Stimulated activated naive CD8-positive, alpha-beta T cell treated with anti-CD3 and anti-CD28 coated beads, Interleukin-15, amount 100 ng/mL, for 72 hours (primary cell): ENCODE data around the gene LMBRD2.

Source experiments
- ATAC-seq: fragments of 150-1000 bp; cut with Tn5 transposase; 2 replicates; pipeline ENCODE4 v1.10.0; 2021; ENCODE audit warnings: mild to moderate bottlenecking, moderate library complexity
- DNase-seq, 2 donors: peaks; one replicate each; pipeline ENCODE4 v3.0.0; 2021 to 2022
- H3K27ac Mint-ChIP-seq, 2 donors: one replicate each; pipeline ENCODE4 v1.8.0; 2022; ENCODE audit warnings: mild to moderate bottlenecking in 2 of 2, mixed read lengths in 2 of 2, moderate library complexity in 2 of 2
- H3K27me3 Mint-ChIP-seq: one replicate; pipeline ENCODE4 v1.8.0; 2022; ENCODE audit warnings: mixed read lengths
- H3K4me1 Mint-ChIP-seq: one replicate; pipeline ENCODE4 v1.8.0; 2022; ENCODE audit warnings: mild to moderate bottlenecking, mixed read lengths
- H3K4me3 Mint-ChIP-seq, 2 donors: one replicate each; pipeline ENCODE4 v1.8.0; 2022; ENCODE audit warnings: mild to moderate bottlenecking in 2 of 2, mixed read lengths in 2 of 2, moderate library complexity in 1 of 2
- H3K9me3 Mint-ChIP-seq, 2 donors: one replicate each; pipeline ENCODE4 v1.8.0; 2022; ENCODE audit warnings: mixed read lengths in 2 of 2

The LMBRD2 gene

DNA sequence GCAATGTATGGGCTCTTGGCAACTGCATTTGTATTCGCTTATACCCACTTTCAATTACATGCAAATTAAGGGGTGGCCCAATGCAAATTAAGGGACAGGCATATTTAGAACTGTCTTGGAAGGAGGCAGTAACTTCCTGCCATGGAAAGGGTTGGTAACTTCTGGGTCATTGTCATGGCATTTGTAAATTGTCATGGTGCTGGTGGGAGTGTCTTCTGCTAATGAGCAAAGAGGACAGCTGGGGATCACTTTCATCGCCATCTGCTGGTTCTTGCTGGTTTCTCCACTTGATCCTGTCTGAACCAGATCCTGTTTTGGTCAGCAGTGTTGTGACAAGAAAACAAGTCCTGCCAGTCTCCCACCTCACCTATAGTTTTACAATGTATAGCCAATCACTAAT is 61.7 kb downstream of the LMBRD2 start:
- DNase-seq (no peak), ATAC-seq (peak; percentile 58)
- H3K4me3 Mint-ChIP-seq: no peak overlapping the region
- H3K9me3 Mint-ChIP-seq: peaks cover 7% of the 10 kb centered on the region in 2 donors
- no peaks in the 10 kb centered on the region for H3K4me1 Mint-ChIP-seq
- H3K27me3 Mint-ChIP-seq: peaks cover 22% of the 10 kb centered on the region
- H3K27ac Mint-ChIP-seq: no peak overlapping the region

DNA sequence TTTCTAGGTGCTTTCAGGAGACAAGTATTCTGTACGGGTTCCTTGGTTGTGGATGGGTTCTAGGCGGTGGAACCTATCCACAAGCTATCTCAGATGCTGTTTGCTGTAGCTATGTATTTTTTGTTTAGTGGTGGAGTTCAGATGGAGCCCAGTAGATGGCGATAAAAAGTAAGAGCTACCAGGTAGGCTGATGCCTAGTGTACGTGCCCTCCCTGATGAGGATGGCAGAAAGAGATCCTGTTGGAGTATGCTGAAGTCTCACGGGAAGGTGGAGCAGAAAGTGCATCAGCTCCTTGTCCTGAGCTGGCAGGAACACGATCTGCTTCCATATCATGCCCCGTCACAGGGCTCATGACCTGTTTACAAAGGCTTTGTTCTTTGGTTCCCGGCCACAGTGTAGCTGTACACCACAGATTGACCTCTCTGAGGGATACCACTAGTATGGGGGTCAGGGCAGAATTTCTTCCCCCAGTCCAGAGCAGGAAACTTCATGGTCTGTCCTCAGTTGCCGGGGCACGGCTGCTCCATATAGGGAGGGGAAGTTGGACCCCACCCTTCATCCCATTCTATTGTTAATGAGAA is 72.4 kb downstream of the LMBRD2 start:
- no peak overlapping the region for H3K27ac Mint-ChIP-seq
- DNase-seq (peak in 1 of 2 donors; percentile 23), ATAC-seq (peak; percentile 92)
- peaks cover 32% of the 10 kb centered on the region for H3K27me3 Mint-ChIP-seq
- no peaks in the 10 kb centered on the region for H3K4me1 Mint-ChIP-seq
- H3K9me3 Mint-ChIP-seq: peaks cover 0 to 8% of the 10 kb centered on the region in 2 donors
- H3K4me3 Mint-ChIP-seq: no peak overlapping the region

DNA sequence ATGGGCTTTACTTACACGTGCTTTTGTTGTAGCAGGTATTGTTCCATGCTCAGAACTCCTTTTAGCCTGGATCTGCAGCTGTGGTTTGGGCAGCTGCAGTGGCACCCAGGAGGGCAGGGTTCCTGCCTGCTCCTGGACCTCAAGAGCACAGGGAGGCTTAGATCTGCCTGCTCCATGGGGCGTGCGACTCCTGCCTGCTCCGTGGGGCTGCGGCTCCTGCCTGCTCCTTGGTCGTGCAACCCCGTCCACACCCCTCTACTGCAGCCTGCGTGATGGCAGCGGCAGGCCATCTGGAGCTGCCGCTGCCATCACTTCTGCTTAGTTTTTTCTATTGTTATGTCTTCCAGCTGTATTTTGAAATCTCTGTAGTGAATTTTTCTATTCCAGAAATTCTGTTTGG is 73.3 kb downstream of the LMBRD2 start:
- H3K27ac Mint-ChIP-seq: no peak overlapping the region
- DNase-seq (no peak), ATAC-seq (no peak)
- no peak overlapping the region for H3K4me3 Mint-ChIP-seq
- H3K27me3 Mint-ChIP-seq: peaks cover 28% of the 10 kb centered on the region
- H3K4me1 Mint-ChIP-seq: no peaks in the 10 kb centered on the region
- no peaks in the 10 kb centered on the region for H3K9me3 Mint-ChIP-seq

DNA sequence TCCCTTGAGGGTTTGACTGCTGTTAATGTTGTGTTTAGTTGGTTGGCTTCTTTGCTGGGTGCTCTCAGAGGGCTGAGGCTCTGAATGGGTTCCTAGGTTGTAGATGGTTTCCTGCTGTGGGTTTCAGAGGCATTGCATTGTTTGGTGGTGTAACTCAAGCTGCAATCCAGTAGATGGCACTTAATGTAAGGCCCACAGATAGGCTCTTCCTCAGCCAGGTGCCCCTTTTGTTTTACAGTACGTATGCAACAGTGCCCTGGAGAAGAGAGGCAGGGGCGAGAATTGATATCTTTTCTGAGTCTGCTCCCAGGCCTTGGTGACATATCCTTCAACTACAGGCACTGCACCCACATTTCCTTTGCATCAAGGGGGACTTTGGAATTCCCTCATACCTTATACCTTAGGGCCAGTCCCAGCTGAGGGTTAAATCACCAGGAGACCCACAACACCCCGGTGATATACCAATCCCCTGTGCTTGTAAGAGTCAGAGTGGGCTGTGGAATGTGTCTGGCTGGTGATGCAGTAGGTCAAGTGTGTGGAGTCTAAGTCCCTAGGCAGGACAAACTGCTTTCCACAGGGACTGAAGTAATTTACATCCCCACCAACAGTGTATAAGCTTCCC is 78.0 kb downstream of the LMBRD2 start:
- H3K4me1 Mint-ChIP-seq: peaks cover 9% of the 10 kb centered on the region
- H3K9me3 Mint-ChIP-seq: no peaks in the 10 kb centered on the region
- H3K4me3 Mint-ChIP-seq: no peak overlapping the region
- DNase-seq (peak in 1 of 2 donors; percentile 17), ATAC-seq (peak; percentile 87)
- no peak overlapping the region for H3K27ac Mint-ChIP-seq
- peaks cover 25% of the 10 kb centered on the region for H3K27me3 Mint-ChIP-seq

DNA sequence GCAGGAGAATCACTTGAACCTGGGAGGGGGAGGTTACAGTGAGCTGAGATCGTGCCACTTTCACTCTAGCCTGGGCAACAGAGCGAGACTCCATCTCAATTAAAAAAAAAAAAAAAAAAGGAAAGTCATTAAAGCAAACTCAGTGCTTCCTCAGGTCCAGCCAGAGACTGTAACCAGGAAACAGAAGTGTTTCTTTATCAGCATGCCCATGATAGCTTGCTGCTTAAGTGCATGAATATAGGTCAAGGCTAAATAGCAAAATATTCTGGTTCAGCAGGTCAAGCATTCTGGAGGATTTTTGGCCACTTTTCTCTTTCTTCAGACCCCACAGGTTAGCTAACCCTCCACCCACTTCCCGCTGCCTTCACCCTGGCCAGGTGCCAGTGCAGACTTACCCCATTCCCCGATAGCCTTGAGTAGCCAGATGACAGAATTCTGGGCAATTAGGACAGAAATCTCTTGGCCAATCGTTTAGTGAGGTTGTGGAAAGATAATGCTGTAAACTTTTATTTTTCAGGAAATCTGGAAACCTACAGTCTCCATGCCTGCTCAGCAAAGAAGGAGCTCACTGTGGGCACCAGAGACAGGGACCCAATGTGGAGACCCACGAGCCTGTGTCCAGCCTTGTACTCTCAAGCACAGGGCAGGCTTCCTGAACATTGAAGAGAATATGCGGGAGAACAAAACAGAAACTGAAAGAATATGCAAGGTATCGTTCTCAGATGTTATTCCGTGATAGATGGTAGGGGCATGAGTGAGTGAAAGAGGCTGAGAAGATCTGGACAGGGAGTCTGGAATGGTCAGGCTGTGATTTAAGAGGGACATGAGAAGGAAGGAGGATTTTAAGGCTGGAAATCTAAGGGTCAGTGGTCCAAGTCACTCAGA is 80.8 kb downstream of the LMBRD2 start:
- peaks cover 24% of the 10 kb centered on the region for H3K4me1 Mint-ChIP-seq
- H3K9me3 Mint-ChIP-seq: no peaks in the 10 kb centered on the region
- peak overlapping the region; percentile 22 to 67 for H3K4me3 Mint-ChIP-seq
- peak; percentile 30 for ATAC-seq
- no peak for DNase-seq
- H3K27ac Mint-ChIP-seq: peak overlapping the region in 1 of 2 donors; percentile 40
- peaks cover 45% of the 10 kb centered on the region for H3K27me3 Mint-ChIP-seq

DNA sequence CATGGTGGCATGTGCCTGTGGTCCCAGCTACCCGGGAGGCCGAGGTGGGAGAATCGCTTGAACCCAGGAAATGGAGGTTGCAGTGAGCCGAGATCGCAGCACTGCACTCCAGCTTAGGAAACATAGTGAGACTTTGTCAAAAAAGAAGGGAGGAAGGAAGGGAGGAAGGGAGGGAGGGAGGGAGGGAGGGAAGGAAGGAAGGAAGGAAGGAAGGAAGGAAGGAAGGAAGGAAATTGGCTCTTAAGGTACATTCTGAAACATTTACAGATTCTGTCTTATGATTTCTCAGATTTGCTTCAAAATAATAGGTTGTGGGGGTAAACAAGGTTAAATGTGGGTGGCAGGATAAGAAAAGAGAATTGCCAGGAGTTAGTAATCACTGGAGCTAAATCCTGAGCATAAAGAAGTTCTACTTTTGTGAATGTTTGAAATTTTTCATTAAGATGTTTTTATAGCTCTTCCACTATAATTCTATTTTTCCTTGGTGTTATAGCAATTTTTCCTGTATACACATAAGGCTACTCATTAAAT is 82.9 kb downstream of the LMBRD2 start:
- H3K27ac Mint-ChIP-seq: no peak overlapping the region
- no peaks in the 10 kb centered on the region for H3K9me3 Mint-ChIP-seq
- no peak for ATAC-seq
- DNase-seq: no peak
- peaks cover 66% of the 10 kb centered on the region for H3K27me3 Mint-ChIP-seq
- H3K4me3 Mint-ChIP-seq: no peak overlapping the region
- peaks cover 24% of the 10 kb centered on the region for H3K4me1 Mint-ChIP-seq

DNA sequence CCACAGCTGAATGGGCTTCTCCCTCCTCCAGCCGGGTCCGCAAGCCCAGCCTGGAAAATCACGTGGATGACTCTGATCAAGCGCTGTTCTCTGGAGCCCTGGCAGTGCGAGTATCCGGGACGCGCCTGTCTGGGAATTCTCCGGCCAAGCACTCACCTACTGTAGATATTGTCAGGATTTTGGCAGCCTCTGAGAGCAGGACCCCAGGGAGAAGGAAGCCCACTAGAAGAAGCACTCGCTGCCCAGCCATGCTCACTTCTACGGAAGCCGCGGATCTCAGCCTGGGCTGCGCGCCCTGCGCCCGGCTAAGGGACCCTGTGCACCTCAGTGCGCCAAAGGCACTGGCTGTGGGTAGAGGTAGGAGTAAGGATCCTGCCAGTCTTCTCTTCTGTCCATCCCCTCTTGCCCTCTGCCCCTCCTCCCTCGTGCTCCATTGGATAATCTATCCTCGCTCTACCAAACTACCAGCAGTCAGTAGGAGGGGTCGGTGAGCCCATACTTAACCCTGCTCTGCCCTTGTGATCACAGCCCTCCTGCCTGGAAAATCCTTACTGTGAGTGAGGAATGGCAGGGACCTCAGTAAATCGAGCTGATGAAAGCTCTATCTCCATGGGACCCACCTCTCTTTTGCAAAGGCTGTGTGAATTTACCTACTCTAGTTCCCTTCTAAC is 85.0 kb downstream of the LMBRD2 start, which contains the start of gene UGT3A2:
TSS of gene UGT3A2 (minus strand) at position 343 of the 671 bp plus-strand sequence. CDS start at position 250, 93 bp downstream.
- DNase-seq: no peak
- H3K27ac Mint-ChIP-seq: no peak within 1 kb of the TSS
- peak within 1 kb of the TSS; percentile 9 to 53 for H3K4me3 Mint-ChIP-seq
- ATAC-seq: peak; percentile 57
- peaks cover 58% of the 10 kb centered on the region for H3K27me3 Mint-ChIP-seq
- peaks cover 24% of the 10 kb centered on the region for H3K4me1 Mint-ChIP-seq
- no peaks in the 10 kb centered on the region for H3K9me3 Mint-ChIP-seq

DNA sequence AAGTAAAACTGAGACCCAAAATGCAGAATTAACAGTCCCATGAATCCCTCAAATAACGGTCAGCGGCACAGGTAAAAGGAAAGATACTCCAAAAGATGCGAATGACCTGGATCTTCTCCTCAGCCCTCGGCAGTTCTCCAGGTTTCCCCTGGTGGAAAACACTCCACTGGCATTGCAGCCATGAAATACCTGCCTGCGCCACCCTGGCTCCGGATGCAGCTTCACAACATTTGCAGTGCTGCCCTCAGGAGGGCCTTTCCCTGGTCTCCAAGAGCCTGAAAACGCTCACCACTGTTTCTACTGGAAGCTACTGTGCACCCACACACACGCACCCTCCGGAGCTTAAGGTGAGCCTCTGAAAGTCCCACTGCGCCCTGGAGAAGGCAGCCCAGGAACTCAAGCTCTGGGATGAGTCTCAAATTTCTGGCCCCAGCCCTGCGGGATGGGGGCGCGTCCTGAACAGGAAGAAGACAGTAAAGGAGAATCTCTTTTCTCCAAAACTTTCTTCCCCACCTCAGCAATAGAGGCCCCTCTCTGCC is 85.6 kb downstream of the LMBRD2 start:
- H3K4me1 Mint-ChIP-seq: peaks cover 18% of the 10 kb centered on the region
- H3K27me3 Mint-ChIP-seq: peaks cover 58% of the 10 kb centered on the region
- H3K9me3 Mint-ChIP-seq: no peaks in the 10 kb centered on the region
- DNase-seq (no peak), ATAC-seq (no peak)
- H3K27ac Mint-ChIP-seq: no peak overlapping the region
- H3K4me3 Mint-ChIP-seq: peak overlapping the region in 1 of 2 donors; percentile 53

DNA sequence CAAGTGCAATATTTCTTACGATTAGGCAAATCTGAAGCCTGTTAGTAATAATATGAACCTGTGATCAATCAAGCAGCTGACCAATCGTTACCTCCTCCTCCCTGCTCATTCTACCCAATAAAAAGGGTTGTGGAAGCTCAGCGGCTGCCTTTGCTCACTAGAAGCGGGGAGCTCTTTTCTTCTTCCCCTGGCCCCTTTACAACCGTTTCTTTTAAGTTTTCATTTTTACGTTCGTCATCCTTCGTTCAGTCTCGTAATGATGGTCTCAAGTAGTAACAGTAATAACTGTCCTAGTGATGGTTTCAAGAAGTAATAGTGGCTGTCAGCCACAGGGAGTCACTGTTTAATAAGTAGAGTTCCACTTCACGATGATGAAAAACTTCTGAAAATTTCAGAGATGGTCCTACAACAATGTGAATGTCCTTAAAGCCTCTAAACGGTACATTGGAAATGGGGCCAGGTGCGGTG is 91.2 kb downstream of the LMBRD2 start:
- ATAC-seq: no peak
- no peak for DNase-seq
- no peaks in the 10 kb centered on the region for H3K9me3 Mint-ChIP-seq
- H3K4me1 Mint-ChIP-seq: no peaks in the 10 kb centered on the region
- no peak overlapping the region for H3K4me3 Mint-ChIP-seq
- H3K27ac Mint-ChIP-seq: no peak overlapping the region
- H3K27me3 Mint-ChIP-seq: peaks cover 17% of the 10 kb centered on the region

DNA sequence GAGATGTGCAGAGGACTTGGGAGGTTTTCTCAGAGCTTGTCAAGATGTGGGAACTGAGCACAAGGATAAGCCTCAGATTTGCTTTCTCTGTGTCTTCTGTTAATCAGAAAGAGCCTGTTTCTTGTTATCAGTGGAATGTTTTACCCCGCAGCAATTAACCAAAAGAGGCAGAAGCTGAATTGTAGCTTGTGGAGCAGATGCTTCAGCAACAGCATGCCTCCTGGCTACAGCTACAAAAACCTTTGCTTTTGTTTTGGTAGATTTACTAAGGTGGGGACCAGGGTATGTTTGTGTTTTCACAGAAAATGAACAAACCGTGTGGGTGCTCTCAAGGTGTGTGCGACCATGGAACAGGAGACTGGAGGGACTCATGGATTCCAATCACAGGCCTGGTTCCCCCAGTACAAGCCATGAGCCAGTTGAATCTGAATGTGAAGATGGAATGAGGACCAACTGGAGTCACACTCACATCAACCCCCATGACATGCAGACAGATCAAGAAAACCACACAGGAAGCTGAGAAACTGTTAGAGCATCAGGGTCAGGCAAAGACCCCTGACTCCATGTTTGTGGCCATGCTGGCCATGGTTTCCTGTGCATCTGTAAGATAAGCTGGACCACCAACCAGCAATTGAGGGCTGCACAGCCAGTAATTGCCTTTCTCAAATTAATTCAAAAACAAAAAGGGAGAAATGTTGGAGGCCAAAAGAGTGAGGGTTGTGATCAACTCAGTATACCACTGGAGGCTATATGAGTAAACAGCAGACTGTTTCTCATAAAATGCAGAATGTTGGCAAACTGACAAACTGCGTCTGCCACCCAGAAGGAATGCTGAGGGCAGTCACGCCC is 91.9 kb downstream of the LMBRD2 start:
- Mint-ChIP-seq H3K4me3 (no peak overlapping the region), H3K9me3 (no peaks in the 10 kb centered on the region), H3K27me3 (peaks cover 10% of the 10 kb centered on the region), H3K27ac (no peak overlapping the region), H3K4me1 (no peaks in the 10 kb centered on the region)
- ATAC-seq: no peak
- no peak for DNase-seq

DNA sequence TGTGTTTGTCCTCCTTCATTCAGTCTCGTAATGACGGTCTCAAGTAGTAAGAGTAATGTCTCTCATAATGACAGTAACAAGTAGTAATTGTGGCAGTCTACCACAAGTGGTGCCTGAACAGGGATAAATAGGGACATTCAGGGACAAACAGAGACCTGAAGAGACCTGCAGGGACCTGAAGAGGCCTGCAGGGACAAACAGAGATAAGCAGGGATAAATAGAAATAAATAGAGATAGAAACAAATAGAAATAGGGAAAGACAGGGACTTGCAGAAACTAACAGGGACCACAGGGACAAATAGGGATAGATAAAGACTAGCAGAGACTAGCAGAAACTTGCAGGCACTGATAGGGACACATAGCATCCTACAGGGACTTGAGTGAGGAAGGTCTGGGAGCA is 92.9 kb downstream of the LMBRD2 start:
- H3K27me3 Mint-ChIP-seq: no peaks in the 10 kb centered on the region
- no peaks in the 10 kb centered on the region for H3K9me3 Mint-ChIP-seq
- ATAC-seq: no peak
- DNase-seq: no peak
- H3K4me3 Mint-ChIP-seq: no peak overlapping the region
- no peaks in the 10 kb centered on the region for H3K4me1 Mint-ChIP-seq
- H3K27ac Mint-ChIP-seq: no peak overlapping the region

DNA sequence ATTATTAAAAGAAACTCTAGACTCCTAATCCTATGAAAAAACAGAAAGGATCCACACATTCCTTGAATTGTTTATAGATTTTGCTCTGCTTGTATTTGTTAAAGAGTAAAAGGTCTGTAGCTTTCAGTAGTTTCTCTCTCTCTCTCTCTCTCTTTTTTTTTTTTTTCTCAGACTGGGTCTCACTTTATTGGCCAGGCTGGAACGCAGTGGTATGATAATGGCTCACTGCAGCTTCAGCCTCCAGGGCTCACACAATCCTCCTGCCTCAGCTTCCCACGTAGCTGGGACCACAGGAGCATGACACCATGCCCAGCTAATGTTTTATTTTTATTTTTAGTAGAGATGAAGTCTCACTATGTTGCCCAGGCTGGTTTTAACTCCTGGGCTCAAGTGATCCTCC is 94.3 kb downstream of the LMBRD2 start:
- no peak for DNase-seq
- H3K4me3 Mint-ChIP-seq: no peak overlapping the region

DNA sequence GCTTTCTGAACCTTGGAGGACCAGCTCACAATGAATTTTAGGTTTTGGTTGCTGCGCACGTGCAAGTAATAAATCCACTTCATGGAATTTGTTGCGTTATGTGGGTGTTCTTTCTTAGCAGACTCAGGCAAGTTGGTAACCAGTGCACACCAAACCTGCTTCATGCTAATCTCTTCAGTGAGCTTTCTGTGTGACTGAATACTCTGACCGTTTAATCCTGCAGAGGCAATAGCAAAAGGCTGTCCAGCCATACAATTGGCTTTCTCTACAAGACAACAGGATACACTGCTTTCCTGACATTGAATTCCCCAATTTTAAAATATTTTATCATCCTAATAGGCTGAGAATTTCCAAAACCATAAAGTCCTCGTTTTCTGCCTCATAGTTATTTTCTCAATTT is 95.3 kb downstream of the LMBRD2 start:
- no peaks in the 10 kb centered on the region for H3K9me3 Mint-ChIP-seq
- no peaks in the 10 kb centered on the region for H3K27me3 Mint-ChIP-seq
- H3K4me3 Mint-ChIP-seq: no peak overlapping the region
- no peak overlapping the region for H3K27ac Mint-ChIP-seq
- ATAC-seq (no peak), DNase-seq (no peak)
- H3K4me1 Mint-ChIP-seq: no peaks in the 10 kb centered on the region

More for the DNA sequence above, 94.3 kb downstream of the LMBRD2 start:
- H3K27ac Mint-ChIP-seq: no peak overlapping the region
- H3K4me1 Mint-ChIP-seq: no peaks in the 10 kb centered on the region
- no peaks in the 10 kb centered on the region for H3K9me3 Mint-ChIP-seq
- ATAC-seq: no peak
- H3K27me3 Mint-ChIP-seq: no peaks in the 10 kb centered on the region

DNA sequence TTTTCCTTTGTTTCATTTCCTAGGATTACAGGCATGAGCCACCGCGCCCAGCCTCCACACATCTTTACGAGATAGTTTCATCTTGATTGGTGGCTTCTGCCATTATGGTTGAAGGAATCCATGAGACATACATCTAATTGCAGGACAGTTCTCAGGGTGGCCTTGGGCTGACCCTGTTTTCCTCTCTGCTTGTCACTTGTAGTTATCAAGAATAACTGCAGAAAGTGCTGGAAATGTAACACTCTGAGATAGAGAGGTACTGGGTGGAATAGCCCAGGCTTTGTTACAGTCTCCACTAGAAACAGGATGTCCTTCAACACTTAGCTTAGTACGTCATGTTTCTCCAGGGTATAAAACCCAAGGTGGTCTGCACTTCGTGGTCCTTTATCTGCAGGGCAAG is 95.7 kb downstream of the LMBRD2 start:
- Mint-ChIP-seq H3K9me3 (no peaks in the 10 kb centered on the region), H3K27me3 (no peaks in the 10 kb centered on the region), H3K4me3 (no peak overlapping the region), H3K27ac (peak overlapping the region in 1 of 2 donors; percentile 28), H3K4me1 (no peaks in the 10 kb centered on the region)
- DNase-seq (no peak), ATAC-seq (no peak)
